GM19455 (cell line): Measurements from ENCODE around the gene CFAP46.

Experiments used
- ATAC-seq: cut with Tn5 transposase; IDR thresholded peaks from one replicate; pipeline ENCODE4 v1.9.1; 2021; ENCODE audit not compliant: unreplicated experiment

CFAP46 gene

GRCh38 chr10:132882069-132882951, 60.1 kb downstream of the CFAP46 start:
- ATAC-seq = no peak

DNA sequence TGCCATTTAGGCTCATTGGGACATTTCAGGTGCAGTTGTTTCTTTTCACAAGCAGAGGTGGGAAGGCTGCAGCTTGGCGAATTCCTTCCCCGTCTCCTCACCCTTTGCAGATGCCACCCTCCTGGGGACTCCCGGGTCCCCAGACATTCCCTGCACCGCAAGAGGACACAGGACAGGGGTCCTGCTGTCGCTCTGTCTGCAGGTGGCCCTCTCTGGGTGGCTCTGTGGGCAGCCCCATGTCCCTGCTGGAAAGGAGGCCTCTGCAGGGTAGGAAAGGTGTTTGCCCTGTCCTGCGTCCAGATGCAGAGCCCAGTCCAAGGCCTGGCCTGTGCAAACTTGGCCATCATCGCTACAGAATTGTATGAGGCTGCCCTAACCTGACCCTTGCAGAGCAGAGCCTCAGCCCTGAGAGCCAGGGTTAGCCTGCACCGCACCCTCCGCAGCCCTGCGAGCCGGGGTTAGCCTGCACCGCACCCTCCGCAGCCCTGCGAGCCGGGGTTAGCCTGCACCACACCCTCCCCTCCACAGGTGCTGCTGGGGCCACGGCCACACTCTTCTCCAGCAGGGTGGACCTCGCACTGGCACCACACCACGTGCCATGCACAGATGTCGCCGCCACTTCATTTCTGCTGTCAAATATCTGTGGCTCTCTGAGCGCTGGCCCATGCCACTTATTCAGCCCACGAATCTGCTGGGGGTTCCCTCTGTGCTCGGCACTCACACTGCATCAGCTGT, 61.0 kb downstream of the CFAP46 start:
- ATAC-seq = no peak

- no peak for ATAC-seq
Observed at GRCh38 chr10:132880128-132880981, 62.0 kb downstream of the CFAP46 start.

DNA sequence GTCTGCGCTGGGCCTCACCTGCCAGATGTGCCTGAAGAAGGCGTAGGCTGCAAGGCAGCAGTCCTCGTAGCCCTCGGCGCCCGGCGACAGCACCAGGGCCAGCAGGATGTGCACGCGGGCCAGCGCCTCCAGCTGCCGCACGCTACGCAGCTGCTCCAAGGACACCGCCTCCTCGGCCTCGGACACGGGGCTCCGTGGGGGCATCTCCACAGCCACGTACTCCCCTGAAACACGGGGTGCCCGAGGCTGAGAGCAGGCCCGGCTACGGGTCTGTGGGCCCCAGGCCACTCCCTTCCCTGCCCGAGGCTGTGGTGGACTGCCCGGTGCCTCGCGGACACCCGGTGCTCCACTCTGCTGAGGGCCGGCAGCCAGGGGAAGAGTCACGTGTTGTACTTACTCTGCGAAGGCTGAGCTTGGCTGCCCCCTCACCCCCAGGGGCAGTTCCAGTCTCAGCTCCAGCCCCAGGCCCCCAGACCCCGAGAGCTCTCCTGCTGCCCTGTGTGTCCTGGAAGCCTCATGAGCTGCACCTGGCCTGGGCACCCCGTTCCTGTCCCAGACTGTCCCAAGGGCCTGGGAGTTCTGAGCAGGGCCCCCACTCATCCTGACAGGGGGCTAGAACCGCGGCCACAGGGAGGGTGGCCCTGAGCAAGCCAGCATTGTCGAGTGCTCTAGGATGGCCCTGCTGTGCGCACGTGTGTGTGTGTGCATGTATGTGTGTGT, 62.8 kb downstream of the CFAP46 start:
- ATAC-seq = no peak

- ATAC-seq = no peak
Observed at GRCh38 chr10:132878730-132879407, 63.5 kb downstream of the CFAP46 start.

GRCh38 chr10:132878091-132878729, 64.2 kb downstream of the CFAP46 start:
- no peak for ATAC-seq

- ATAC-seq = no peak
Observed at GRCh38 chr10:132877473-132877872, 64.9 kb downstream of the CFAP46 start.

DNA sequence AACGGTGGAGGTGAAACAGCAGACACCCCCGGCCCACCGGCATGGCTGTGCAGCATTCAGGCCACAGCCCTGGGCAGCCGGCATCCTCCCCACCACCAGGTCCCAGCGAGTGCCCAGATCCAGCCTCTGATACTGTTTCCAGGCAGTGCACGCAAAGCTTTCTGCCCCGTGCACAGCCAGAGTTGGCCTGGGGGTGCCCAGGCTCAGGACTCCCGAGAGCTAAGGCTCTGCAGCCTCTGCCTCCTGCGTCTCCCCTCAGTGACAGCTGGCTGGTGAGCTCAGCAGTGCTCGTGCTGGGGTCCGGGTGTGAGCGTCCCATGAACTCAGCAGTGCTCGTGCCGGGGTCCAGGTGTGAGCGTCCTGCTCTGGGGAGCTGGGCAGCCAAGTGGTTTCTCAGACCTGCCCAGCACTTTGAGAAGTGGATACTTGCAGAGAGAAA, 65.4 kb downstream of the CFAP46 start:
- no peak for ATAC-seq

DNA sequence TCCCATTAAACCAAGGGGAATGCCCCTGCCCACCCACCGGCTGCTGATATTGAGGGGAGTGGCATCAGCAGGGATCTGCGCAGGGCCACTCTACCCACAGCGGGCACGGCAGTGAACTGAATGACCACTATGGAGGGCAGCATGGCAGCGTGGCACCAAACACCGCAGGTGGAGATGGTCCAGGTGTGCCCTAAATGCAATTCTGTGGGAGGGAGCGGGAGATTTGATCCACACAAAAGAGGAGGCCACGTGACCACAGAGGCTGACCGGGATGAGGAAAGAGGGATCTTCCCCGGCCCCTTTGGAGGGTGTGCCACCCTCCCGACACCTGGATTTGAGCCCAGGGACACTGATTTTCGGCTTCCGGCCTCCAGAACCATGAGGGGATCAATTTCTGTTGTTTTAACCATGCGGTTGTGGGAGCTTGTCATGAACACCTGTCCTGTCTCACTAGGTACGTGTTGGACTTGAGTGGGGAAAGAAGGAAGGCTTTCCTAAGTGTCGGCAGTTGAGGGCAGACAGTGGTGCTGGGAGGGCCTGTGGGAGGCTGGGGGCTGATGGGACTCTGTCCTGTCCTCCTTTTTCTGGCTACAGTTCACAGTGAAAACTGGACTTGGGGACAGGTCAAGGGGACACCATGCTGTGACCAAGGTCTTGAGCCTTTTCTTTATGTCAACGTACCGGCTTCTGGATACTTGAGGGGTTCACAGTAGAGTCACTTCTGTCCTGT, 66.1 kb downstream of the CFAP46 start:
- no peak for ATAC-seq

- ATAC-seq = no peak
Observed at GRCh38 chr10:132875435-132875834, 66.9 kb downstream of the CFAP46 start.

DNA sequence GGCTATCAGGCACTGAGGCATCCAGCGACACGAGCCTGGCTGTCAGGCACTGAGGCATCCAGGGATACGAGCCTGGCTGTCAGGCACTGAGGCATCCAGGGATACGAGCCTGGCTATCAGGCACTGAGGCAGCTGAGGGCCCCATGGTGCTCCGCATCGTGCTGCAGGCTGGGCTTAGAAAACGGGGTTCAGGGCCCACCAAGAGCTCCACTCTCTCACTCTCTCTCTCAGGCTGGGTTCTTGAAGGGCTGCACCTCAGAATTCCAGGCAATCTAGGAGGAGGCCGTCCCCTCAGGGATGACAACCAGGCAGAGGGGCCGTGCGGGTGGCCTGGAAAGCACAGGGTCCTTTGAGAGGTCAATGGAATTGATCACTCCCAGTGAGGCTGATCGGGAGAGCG, 69.0 kb downstream of the CFAP46 start:
- no peak for ATAC-seq

DNA sequence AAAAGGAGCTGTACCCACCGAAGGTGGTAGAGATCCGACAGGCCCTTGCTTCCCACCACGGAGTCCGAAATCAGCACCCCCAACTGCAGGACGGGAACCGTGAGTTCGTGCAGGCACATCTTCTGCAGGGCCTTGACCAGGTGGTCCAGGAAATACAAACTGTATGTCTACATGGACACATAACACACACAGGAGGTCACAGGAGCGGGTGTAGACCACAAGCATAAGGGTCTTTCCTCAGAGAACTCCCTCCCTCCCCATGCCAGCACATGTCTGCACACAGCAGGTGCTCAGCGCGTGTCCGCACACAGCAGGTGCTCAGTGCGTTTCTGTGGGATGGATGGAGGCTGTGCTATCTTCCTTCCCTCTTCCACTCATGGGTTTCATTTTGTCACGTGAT, 69.7 kb downstream of the CFAP46 start:
- no peak for ATAC-seq

GRCh38 chr10:132870426-132870825, 71.9 kb downstream of the CFAP46 start:
- ATAC-seq = no peak

DNA sequence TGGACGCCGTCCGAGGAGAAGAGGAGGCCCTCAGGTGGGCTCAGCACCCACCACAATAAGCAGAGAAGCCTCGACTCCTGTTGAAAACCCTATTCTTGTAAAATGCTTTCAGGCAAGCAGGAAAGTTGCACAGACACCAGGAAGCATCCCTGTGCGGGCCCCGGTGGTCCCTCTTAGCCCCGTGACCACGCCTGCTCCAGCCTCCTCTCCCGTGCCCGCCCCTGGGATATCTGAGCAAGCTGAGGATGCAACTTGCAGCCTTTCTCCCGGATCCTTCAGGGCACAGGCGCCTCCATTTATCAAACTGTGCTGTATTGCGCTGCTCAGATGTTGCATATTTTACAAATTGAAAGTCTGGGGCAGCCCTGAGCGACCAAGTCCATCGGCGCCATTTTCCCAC, 72.7 kb downstream of the CFAP46 start:
- no peak for ATAC-seq

DNA sequence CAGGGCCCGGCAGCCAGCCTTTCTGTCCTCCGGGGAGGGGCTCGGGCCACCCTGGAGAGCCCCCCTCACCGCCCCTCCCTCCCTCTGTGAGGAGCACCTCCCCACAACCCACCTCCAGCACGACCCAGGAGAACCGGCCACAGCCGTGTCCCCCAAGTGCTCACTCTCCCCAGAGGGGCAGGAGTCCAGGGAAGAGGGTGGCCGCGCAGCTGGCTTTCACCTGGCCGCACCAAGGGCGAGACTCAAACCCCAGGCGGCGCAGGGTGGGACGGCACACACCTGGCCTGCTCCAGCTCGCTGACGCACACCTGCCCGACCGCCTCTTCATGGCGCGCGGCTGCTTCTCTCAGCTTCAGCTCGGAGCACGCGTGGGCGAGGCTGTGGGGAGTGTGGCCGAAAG, 73.4 kb downstream of the CFAP46 start:
- no peak for ATAC-seq

DNA sequence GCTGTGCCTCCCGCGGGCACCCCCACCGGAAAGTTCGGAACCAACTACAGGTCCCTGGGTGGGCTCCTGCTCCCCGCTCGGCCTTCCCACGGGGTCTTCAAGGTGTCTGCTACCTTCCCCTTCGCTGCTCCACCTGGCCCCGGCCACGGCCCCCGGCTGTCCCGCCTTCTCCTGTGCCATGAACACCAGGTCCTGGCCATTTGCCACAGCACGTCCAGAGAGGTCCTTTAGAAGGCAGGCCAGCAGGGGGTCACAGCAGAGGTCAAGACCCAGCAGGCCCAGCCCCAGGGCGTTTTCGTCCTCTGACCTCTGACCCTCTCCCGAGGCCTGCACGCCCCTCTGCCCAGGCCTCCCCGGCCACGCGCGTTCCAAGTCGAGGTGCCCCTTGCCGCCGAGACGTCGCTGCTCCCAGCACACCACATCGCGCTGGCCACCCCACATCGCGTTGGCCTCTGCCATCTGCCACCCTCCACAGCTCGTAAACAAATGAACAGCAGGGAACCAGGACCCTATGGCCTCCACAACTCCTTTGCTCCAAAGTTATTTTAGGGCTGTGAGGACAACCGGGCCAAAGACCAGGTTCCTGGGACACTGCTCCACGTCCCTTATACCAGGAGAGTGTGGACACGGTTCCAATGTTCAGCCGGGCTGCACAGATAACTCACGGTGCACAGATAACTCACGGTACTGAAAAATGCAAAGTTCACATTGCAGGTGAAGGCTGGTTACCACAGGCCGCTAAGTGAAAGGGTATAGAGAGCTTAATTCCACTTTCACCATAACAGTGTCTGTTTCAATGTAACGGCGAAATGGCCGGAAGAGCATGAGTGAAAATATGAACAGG, 74.3 kb downstream of the CFAP46 start:
- no peak for ATAC-seq

- no peak for ATAC-seq
Observed at GRCh38 chr10:132866601-132867381, 75.6 kb downstream of the CFAP46 start.
